Mucosa of descending colon (tissue), 3 donors: Measurements from ENCODE around the gene RELA. TPM values are rescaled to one million over a fixed set of nuclear protein-coding genes. Genes with fewer than 3 reads are reported as not detected.

Experiments used
- ATAC-seq: fragments of 200-7000 bp; cut with Tn5 transposase; one replicate; pipeline ENCODE4 v1.9.1; 2020; ENCODE audit warnings: mild to moderate bottlenecking, moderate library complexity
- DNase-seq, 3 donors: peaks; one replicate each; pipeline ENCODE4 v3.0.0-alpha.2; 2020
- H3K36me3 ChIP-seq: fragments of 200-600 bp; one replicate; pipeline ENCODE4 v1.8.0; 2021; ENCODE audit warnings: low read depth, mild to moderate bottlenecking
- H3K4me1 ChIP-seq: fragments of 200-600 bp; one replicate; pipeline ENCODE4 v1.8.0; 2021; ENCODE audit warnings: low read depth, mild to moderate bottlenecking
- H3K4me3 ChIP-seq: fragments of 200-600 bp; one replicate; pipeline ENCODE4 v1.8.0; 2021; ENCODE audit warnings: mild to moderate bottlenecking
- H3K9me3 ChIP-seq: fragments of 200-600 bp; one replicate; pipeline ENCODE4 v1.8.0; 2021; ENCODE audit warnings: mild to moderate bottlenecking
- intact Hi-C, 2 donors: fragments of 100-400 bp; cut with DNase I in 1 of 2; cut with micrococcal nuclease in 1 of 2; formaldehyde crosslinking; loops; one replicate each; pipeline versions ENCODE4 v1.11.0 to v1.11.1; 2022; cut with DNase I, micrococcal nuclease
- microRNA-seq: library from miRNA; unstranded; fragments of <30 nt; microRNA quantifications from one replicate; pipeline ENCODE4, GENCODE V29; 2019
- total RNA-seq, 3 donors: library from RNA; stranded (reverse); fragmentation: NEBNext Ultra II Directional in 2 of 3; extraction: Animal tissue kit (Norgen Biotek cat#: 25700) in 2 of 3; gene quantifications; one replicate each; pipeline versions ENCODE4 v1.2.1 to v1.2.4, GENCODE V29; 2021 to 2023
- TF ChIP-seq, protein P1 (sequence below): fragments of 200-600 bp; IDR thresholded peaks from one replicate; pipeline ENCODE4 v1.8.0; 2022; ENCODE audit warnings: antibody characterized with exemption, mild to moderate bottlenecking
- donor health status: DM: no; HTN: no; CAD: no; lungs with moderate emphysema.
- donor health status: DM: no; HTN: no; CAD: no.
- donor health status: DM: no; HTN: yes; CAD: no.

RELA gene
- total RNA-seq, 3 donors from 2014 or later = 69.1 to 89.6 (median 71.0) TPM

DNA sequence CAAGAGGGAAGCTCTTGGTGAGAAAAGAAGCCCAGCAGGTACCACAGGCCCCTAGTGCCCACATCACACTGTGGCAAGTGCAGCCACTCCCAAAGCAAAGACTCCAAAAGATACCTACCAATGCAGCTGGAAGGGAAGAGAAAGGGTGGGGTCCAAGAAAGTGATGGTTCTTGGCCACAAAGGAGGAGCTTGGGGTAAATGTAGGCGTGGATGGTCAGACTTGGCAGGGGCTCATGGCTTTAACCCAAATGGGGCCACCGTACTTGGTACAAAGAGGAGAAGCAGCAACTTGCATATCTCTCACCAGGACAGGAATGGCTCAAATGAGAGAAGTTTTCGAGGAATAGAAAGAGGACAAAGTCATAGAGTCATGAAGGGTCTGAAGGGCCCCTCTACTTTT, 53.5 kb downstream of the RELA start:
- no peak for ATAC-seq
- H3K9me3 ChIP-seq = no peaks in the 10 kb centered on the region
- peaks cover 25% of the 10 kb centered on the region for H3K4me1 ChIP-seq
- TF ChIP-seq, protein P1, sequence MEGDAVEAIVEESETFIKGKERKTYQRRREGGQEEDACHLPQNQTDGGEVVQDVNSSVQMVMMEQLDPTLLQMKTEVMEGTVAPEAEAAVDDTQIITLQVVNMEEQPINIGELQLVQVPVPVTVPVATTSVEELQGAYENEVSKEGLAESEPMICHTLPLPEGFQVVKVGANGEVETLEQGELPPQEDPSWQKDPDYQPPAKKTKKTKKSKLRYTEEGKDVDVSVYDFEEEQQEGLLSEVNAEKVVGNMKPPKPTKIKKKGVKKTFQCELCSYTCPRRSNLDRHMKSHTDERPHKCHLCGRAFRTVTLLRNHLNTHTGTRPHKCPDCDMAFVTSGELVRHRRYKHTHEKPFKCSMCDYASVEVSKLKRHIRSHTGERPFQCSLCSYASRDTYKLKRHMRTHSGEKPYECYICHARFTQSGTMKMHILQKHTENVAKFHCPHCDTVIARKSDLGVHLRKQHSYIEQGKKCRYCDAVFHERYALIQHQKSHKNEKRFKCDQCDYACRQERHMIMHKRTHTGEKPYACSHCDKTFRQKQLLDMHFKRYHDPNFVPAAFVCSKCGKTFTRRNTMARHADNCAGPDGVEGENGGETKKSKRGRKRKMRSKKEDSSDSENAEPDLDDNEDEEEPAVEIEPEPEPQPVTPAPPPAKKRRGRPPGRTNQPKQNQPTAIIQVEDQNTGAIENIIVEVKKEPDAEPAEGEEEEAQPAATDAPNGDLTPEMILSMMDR = no peak
- peaks cover 2% of the 10 kb centered on the region for H3K36me3 ChIP-seq
- intact Hi-C loops = no loop called here
- no peak overlapping the region for H3K4me3 ChIP-seq
- no peak for DNase-seq

DNA sequence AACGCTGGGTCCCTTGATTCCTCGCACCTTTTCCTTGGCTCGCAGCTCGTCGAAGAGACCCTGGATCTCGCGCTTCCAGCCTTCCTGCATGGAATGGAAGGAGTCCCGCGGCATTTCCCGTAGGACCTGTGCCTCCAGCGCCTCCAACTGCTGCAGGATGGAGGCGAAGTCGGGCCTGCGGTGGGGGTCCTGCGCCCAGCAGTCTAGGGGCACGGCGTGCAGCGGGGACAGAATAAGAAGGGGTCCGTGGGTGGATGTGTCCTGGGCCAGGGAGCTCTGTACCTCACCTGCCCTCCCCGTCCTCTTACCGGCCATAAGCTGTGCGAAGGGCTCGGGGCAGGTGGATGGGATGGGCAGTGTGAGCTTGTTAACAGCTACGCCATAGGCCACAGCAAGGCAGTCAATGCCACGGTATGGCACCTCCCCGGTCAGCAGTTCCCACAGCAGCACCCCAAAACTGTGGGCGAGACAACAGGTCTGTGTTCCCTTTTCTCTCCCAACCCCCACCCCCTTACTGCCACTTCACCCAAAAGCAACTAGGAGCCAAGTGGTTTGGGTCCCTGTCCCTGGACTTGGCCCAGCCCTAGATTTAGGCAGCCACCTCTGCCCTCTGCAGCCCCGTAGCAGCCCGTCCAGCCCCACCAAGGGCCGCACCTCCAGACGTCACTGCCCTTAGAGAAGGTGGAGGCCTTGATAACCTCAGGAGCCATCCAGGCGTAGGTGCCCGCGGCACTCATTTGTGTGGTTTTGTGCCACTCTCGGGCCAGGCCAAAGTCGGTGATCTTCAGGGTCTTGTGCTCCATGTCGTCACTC, 54.9 kb downstream of the RELA start:
- ATAC-seq (no peak), DNase-seq (no peak)
- intact Hi-C loops = no loop called here
- Histone ChIP-seq H3K4me1 (peaks cover 20% of the 10 kb centered on the region), H3K36me3 (no peaks in the 10 kb centered on the region), H3K9me3 (no peaks in the 10 kb centered on the region), H3K4me3 (no peak overlapping the region)
- TF ChIP-seq, protein P1 = no peak

DNA sequence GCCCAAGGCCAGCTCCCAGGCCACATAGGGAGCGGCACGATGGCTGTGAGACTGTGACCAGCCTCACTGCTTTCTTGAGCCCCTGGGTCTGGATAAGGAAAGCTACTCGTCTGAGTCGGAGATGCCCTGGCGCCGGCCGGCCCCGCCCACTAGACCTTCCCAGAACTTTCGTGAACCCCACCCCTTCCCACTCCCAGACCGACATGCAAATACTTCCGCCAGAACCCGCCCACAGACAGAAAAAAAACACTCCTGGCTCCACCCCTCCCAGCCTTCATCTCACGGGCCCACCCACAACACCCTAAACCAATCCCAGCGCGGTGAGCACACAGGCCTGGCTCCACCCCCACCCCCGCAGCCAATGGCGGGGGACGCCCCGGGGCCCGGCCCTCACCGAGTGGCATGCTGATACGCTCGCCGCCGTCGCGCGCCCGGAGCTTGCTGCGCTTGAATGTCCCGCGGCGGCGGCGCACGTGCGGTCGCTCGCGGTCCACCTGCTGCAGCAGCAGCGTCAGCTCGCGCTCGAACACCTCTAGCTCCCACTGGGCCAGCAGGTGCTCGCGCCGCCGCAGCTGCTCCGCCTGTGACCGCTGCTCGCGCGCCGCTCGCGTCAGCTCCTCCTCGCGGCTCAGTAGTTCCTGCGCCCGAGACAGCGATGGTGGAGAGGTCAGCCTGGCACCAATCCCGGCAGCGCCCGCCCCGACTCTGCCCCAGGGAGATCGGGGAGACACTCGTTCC, 55.7 kb downstream of the RELA start:
- peak; percentile 89 to 92 (median 89) for DNase-seq
- Histone ChIP-seq H3K9me3 (no peaks in the 10 kb centered on the region), H3K36me3 (no peaks in the 10 kb centered on the region), H3K4me3 (no peak overlapping the region), H3K4me1 (peaks cover 13% of the 10 kb centered on the region)
- ATAC-seq = peak; percentile 92
- intact Hi-C loops = no loop called here
- TF ChIP-seq, protein P1 = no peak

DNA sequence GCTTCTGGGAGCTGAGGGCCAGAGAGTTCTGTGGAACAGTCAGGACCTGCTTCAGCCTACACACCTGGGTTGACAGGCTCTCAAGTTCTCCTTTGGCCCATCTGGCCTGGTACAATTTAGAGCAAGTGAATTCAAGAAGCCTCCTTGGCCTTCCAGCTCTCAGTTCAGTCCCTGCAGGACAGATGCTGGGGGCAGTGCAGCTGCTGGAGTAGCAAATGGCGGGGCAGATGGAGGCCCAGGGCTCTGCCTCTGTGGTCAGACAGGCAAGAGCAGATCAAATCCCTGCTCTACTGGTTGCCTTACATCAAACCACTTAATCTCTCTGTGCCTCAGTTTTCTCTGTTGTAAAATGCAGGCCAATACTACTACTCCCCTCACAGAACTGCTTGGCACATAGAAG, 58.5 kb downstream of the RELA start:
- ATAC-seq (no peak), DNase-seq (no peak)
- peaks cover 5% of the 10 kb centered on the region for H3K4me1 ChIP-seq
- no peak overlapping the region for H3K4me3 ChIP-seq
- intact Hi-C loops = no loop called here
- no peaks in the 10 kb centered on the region for H3K9me3 ChIP-seq
- TF ChIP-seq, protein P1 = no peak
- no peaks in the 10 kb centered on the region for H3K36me3 ChIP-seq

Small RNAs within 50 kb of the gene (microRNA-seq; reads per million reads assigned to microRNA genes)
- gene MIR4489 (not detected), gene MIR4690 (not detected)

Other genes starting within 250 kb of the RELA start
- 1,000 to 10,000 TPM; 1,133 to 1,409 (median 1,237) TPM for gene NEAT1, start 240.1 kb downstream of the RELA start, total RNA-seq
- over 10,000 TPM; 10,779 to 14,350 (median 11,224) TPM for gene MALAT1, start 163.9 kb downstream of the RELA start, total RNA-seq
- 10 to 100 TPM; 60.1 to 77.4 (median 60.3) TPM for gene SCYL1, start 137.8 kb downstream of the RELA start, total RNA-seq
- gene LTBP3, start 104.6 kb downstream of the RELA start, total RNA-seq = 100 to 1,000 TPM in 1 of 3 donors, 10 to 100 TPM in 2; 22.6 to 133 (median 36.7) TPM
- 10 to 100 TPM; 20.9 to 24.6 (median 21.0) TPM for gene ZNRD2, start 92.4 kb downstream of the RELA start, total RNA-seq
- gene FAM89B, start 90.4 kb downstream of the RELA start, total RNA-seq = 10 to 100 TPM; 26.4 to 61.2 (median 28.5) TPM
- 100 to 1,000 TPM in 1 of 3 donors, 10 to 100 TPM in 2; 65.8 to 208 (median 65.9) TPM for gene EHBP1L1, start 86.9 kb downstream of the RELA start, total RNA-seq
- 1 to 10 TPM in 2 of 3 donors, under 1 TPM in 1; 0.49 to 1.7 (median 1.5) TPM for gene KCNK7, start 67.1 kb downstream of the RELA start, total RNA-seq
- 100 to 1,000 TPM in 1 of 3 donors, 10 to 100 TPM in 2; 81.6 to 109 (median 95.7) TPM for gene MAP3K11, start 48.7 kb downstream of the RELA start, total RNA-seq
- 10 to 100 TPM; 42.5 to 53.4 (median 47.5) TPM for gene PCNX3, start 47.1 kb downstream of the RELA start, total RNA-seq
- gene SIPA1, start 24.8 kb downstream of the RELA start, total RNA-seq = 10 to 100 TPM; 23.2 to 52.5 (median 28.1) TPM
- 10 to 100 TPM; 70.9 to 92.0 (median 90.5) TPM for gene KAT5, start 49.3 kb upstream of the RELA start, total RNA-seq
- gene RNASEH2C, start 57.9 kb upstream of the RELA start, total RNA-seq = 10 to 100 TPM; 25.9 to 61.9 (median 28.8) TPM
- 10 to 100 TPM; 21.2 to 21.8 (median 21.3) TPM for gene AP5B1, start 118.1 kb upstream of the RELA start, total RNA-seq
- 10 to 100 TPM; 16.5 to 48.6 (median 34.3) TPM for gene OVOL1, start 124.1 kb upstream of the RELA start, total RNA-seq
- gene SNX32, start 171.0 kb upstream of the RELA start, total RNA-seq = 1 to 10 TPM; 1.1 to 9.4 (median 1.4) TPM
- gene CFL1, start 195.3 kb upstream of the RELA start, total RNA-seq = 1,000 to 10,000 TPM; 1,004 to 2,046 (median 1,725) TPM
- 10 to 100 TPM; 48.0 to 81.8 (median 58.7) TPM for gene MUS81, start 197.5 kb upstream of the RELA start, total RNA-seq
- 10 to 100 TPM; 11.7 to 67.0 (median 15.3) TPM for gene EFEMP2, start 209.9 kb upstream of the RELA start, total RNA-seq
- 1 to 10 TPM; 1.2 to 3.2 (median 2.8) TPM for gene CTSW, start 216.9 kb upstream of the RELA start, total RNA-seq
- 10 to 100 TPM; 35.8 to 52.8 (median 47.0) TPM for gene FIBP, start 225.6 kb upstream of the RELA start, total RNA-seq
- gene CCDC85B, start 227.8 kb upstream of the RELA start, total RNA-seq = 10 to 100 TPM in 1 of 3 donors, 1 to 10 TPM in 2; 4.5 to 22.3 (median 9.2) TPM
- 1 to 10 TPM; 1.2 to 1.6 (median 1.2) TPM for gene FOSL1, start 237.5 kb upstream of the RELA start, total RNA-seq